GM19099 (cell line): ENCODE results near the gene RNF34.

Source experiments
- POLR2A ChIP-seq: IDR thresholded peaks from 3 replicates; pipeline ENCODE4 v1.6.1; 2011; ENCODE audit warnings: low read depth; ENCODE audit not compliant: insufficient read length; ENCODE audit errors: extremely low read depth

RNF34 gene

GRCh38 chr12:121423253-121423652 is 23.3 kb downstream of the RNF34 start:
- peak; percentile 13 for TF ChIP-seq POLR2A

GRCh38 chr12:121423682-121424623 is 24.0 kb downstream of the RNF34 start:
- no peak for TF ChIP-seq POLR2A

GRCh38 chr12:121424624-121424975 is 24.7 kb downstream of the RNF34 start:
- no peak for TF ChIP-seq POLR2A

- no peak for TF ChIP-seq POLR2A
Measured at GRCh38 chr12:121427556-121428050, 27.7 kb downstream of the RNF34 start.

- no peak for TF ChIP-seq POLR2A
Measured at GRCh38 chr12:121428883-121429282, 29.0 kb downstream of the RNF34 start.

- TF ChIP-seq POLR2A: no peak
Measured at GRCh38 chr12:121430833-121431415, 31.0 kb downstream of the RNF34 start.

- TF ChIP-seq POLR2A: no peak
Measured at GRCh38 chr12:121432740-121433480, 33.0 kb downstream of the RNF34 start.

- no peak for TF ChIP-seq POLR2A
Measured at GRCh38 chr12:121436706-121437105, 36.8 kb downstream of the RNF34 start.

GRCh38 chr12:121438905-121439304 is 39.0 kb downstream of the RNF34 start:
- no peak for TF ChIP-seq POLR2A

GRCh38 chr12:121439715-121440114 is 39.8 kb downstream of the RNF34 start:
- no peak for TF ChIP-seq POLR2A

GRCh38 chr12:121440768-121441167 is 40.9 kb downstream of the RNF34 start:
- TF ChIP-seq POLR2A: no peak

- no peak for TF ChIP-seq POLR2A
Measured at GRCh38 chr12:121441555-121441954, 41.6 kb downstream of the RNF34 start.

GRCh38 chr12:121442028-121442948 is 42.4 kb downstream of the RNF34 start:
- TF ChIP-seq POLR2A: no peak

GRCh38 chr12:121443193-121443870 is 43.4 kb downstream of the RNF34 start:
- TF ChIP-seq POLR2A: no peak
